NT2/D1 (cell line): ENCODE data around the gene SDCCAG8.

Source experiments
- DNase-seq: peaks from one replicate; pipeline ENCODE4 v3.0.0-alpha.2; 2011; ENCODE audit warnings: low read depth, low spot score
- H3K27me3 ChIP-seq: 2 replicates; pipeline ENCODE4 v1.6.0; 2011; ENCODE audit warnings: mild to moderate bottlenecking; ENCODE audit not compliant: insufficient read length, insufficient read depth
- H3K36me3 ChIP-seq: 2 replicates; pipeline ENCODE4 v1.6.1; 2011; ENCODE audit warnings: mild to moderate bottlenecking, low read length, mixed read lengths; ENCODE audit not compliant: insufficient read depth, insufficient read length
- H3K4me1 ChIP-seq: 2 replicates; pipeline ENCODE4 v1.5.1; 2011; ENCODE audit not compliant: insufficient read depth, insufficient read length
- H3K4me3 ChIP-seq: 2 replicates; pipeline ENCODE4 v1.5.1; 2011; ENCODE audit warnings: low read depth; ENCODE audit not compliant: insufficient read length
- H3K9ac ChIP-seq: 2 replicates; pipeline ENCODE4 v1.6.0; 2011; ENCODE audit warnings: low read depth; ENCODE audit not compliant: insufficient read length
- H3K9me3 ChIP-seq: 2 replicates; pipeline ENCODE4 v1.5.1; 2011; ENCODE audit warnings: mild to moderate bottlenecking, low read length; ENCODE audit not compliant: insufficient read depth
- SUZ12 ChIP-seq: IDR thresholded peaks from 2 replicates; pipeline ENCODE4 v1.6.1; 2011; ENCODE audit not compliant: insufficient read length, insufficient read depth; ENCODE audit errors: extremely low read depth
- YY1 ChIP-seq: IDR thresholded peaks from 2 replicates; pipeline ENCODE4 v1.6.1; 2011; ENCODE audit not compliant: insufficient read length, insufficient read depth
- ZNF274 ChIP-seq: IDR thresholded peaks from 2 replicates; pipeline ENCODE4 v1.6.1; 2011; ENCODE audit warnings: mild to moderate bottlenecking, low read depth, low read length

SDCCAG8 gene

DNA sequence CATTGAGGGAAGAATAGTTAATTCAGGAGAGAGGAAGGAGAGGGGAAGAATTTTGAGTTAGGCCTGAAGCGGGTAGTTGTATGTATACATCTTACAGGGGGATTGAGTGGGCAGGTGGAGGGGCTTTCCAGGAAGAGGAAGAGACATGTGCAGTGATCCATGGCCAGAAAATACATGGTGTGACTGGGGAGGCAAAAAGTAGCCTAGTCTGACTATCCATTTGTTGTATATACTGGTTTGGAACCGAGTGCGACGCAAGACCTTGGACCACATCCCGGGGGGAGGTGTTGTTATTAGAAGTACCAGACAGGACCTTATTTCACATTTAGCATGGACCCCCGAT, 158.3 kb downstream of the SDCCAG8 start:
- no peaks in the 10 kb centered on the region for H3K36me3 ChIP-seq

GRCh38 chr1:243415663-243416408, 160.0 kb downstream of the SDCCAG8 start:
- DNase-seq, result no peak
- TF ChIP-seq SUZ12 (no peak), ZNF274 (no peak), YY1 (no peak)
- H3K4me3 ChIP-seq, result no peak overlapping the region
- H3K4me1 ChIP-seq, result no peaks in the 10 kb centered on the region
- H3K27me3 ChIP-seq, result no peaks in the 10 kb centered on the region
- no peaks in the 10 kb centered on the region for H3K36me3 ChIP-seq
- H3K9ac ChIP-seq, result no peak overlapping the region
- H3K9me3 ChIP-seq, result no peaks in the 10 kb centered on the region

More for the DNA sequence above, 158.3 kb downstream of the SDCCAG8 start:
- no peak for TF ChIP-seq ZNF274
- TF ChIP-seq SUZ12, result no peak
- TF ChIP-seq YY1, result no peak
- DNase-seq, result no peak
- Histone ChIP-seq H3K4me1 (no peaks in the 10 kb centered on the region), H3K27me3 (no peaks in the 10 kb centered on the region), H3K9me3 (no peaks in the 10 kb centered on the region), H3K9ac (no peak overlapping the region), H3K4me3 (no peak overlapping the region)

- no peak for TF ChIP-seq ZNF274
- TF ChIP-seq SUZ12, result no peak
- no peak for TF ChIP-seq YY1
- H3K27me3 ChIP-seq, result no peaks in the 10 kb centered on the region
- no peak overlapping the region for H3K9ac ChIP-seq
These were observed 160.7 kb downstream of the SDCCAG8 start for GRCh38 chr1:243416495-243416894.

DNA sequence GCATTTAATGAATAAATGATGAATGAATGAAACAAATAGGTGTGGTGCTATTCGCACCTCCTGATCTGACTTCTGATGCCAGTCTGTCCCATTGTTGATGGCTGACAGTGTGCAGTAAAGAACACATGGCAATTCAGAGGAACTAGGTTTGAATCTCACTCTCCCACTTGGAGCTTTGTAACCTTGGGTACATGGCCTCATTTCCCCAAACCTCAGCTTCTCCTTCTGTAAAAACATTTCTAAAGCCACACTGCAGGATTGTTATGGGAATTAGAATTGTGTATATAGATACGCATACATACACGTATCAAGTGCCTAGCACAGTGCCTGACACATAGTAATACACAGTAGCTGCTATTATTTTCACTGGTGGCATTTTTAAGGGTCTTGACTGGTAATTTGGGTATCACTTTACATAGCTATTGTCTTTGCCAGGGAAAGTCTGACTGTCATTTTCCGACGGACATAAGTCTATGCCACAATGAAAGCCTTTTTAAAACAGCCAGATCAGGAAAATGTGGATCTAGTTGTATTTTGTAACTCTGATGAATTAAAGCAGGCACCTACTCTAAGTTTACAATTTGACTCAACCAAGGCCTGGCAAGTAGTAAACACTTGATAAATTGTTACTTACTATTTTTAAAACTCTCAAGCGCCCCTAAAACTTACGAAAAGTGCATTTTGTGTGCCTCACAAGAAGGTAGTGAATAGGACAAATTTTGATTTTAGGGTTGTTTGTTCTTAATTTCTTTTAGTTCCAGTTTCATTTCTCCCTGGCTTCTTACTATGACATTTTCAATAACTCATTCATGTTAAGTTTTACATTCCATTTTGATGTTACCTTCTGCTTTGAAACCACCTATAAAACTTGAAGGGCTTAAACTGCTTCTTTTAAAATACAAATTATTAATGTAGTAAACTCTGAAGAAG, 164.4 kb downstream of the SDCCAG8 start:
- no peaks in the 10 kb centered on the region for H3K9me3 ChIP-seq
- no peak overlapping the region for H3K4me3 ChIP-seq
- no peaks in the 10 kb centered on the region for H3K27me3 ChIP-seq
- TF ChIP-seq SUZ12 (no peak), YY1 (no peak), ZNF274 (no peak)
- no peak overlapping the region for H3K9ac ChIP-seq
- H3K4me1 ChIP-seq, result no peaks in the 10 kb centered on the region
- H3K36me3 ChIP-seq, result no peaks in the 10 kb centered on the region
- DNase-seq, result no peak

More at GRCh38 chr1:243416495-243416894, 160.7 kb downstream of the SDCCAG8 start:
- Histone ChIP-seq H3K4me3 (no peak overlapping the region), H3K4me1 (no peaks in the 10 kb centered on the region), H3K36me3 (no peaks in the 10 kb centered on the region), H3K9me3 (no peaks in the 10 kb centered on the region)
- no peak for DNase-seq

DNA sequence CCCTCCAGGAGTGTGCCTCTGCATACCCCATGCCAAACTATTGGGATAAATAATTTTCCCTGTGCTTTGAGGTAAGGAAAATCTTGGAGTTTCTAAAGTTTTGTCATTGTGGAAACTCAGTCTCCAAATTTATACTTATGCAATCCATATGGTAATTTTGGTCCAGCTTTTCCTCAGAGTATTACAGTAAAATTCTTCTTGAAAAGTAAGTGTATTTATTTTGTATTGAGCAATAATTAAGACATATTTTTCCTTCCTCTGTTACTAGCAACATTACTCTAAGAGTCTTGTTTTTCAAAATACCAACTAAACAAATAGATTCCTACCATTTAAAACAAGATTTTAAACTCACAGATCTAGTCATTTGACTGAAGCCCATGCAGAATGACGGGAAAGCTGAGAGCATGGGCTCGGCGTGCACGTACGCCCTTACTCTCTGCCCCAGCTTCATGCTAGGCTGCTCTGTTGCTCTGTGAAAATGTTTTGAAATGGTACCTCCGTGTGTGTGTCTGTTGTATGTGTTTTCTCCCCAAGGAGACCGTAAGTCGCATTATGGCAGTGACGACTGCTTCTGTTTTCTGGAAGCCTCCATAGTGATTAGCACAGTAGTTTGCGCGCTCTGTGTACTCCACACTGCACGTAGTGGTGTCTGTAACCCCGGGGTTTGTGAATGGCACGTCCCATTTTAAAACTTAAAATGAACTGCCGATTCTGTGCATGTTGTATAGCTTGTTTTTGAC, 165.3 kb downstream of the SDCCAG8 start:
- H3K4me3 ChIP-seq, result no peak overlapping the region
- no peak for DNase-seq
- no peaks in the 10 kb centered on the region for H3K4me1 ChIP-seq
- no peaks in the 10 kb centered on the region for H3K9me3 ChIP-seq
- H3K27me3 ChIP-seq, result no peaks in the 10 kb centered on the region
- H3K36me3 ChIP-seq, result no peaks in the 10 kb centered on the region
- TF ChIP-seq ZNF274 (no peak), SUZ12 (no peak), YY1 (no peak)
- no peak overlapping the region for H3K9ac ChIP-seq

DNA sequence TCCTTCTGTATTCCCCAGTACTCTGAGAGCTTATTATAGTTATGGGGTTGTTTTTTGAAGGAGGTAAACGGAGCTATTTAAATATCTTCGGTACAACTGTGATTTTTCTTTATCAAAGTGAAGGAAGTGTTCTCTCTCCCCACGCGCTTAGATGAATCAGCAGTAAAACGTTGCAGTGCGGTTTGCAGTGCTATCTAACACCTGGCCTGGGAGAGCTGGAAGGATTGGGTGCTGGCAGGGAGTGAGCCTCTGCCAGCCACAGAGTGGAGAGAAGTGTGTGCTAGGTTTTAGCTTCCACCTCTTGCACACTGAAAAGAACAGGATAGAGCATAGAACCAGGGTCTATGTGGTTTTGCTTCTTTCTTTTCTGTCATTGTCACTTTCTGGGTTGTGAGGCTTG, 165.9 kb downstream of the SDCCAG8 start:
- Histone ChIP-seq H3K9ac (no peak overlapping the region), H3K36me3 (no peaks in the 10 kb centered on the region), H3K27me3 (no peaks in the 10 kb centered on the region), H3K9me3 (no peaks in the 10 kb centered on the region), H3K4me1 (no peaks in the 10 kb centered on the region), H3K4me3 (no peak overlapping the region)
- DNase-seq, result no peak
- no peak for TF ChIP-seq SUZ12
